ENCODE data around the gene BCL2L15. TPM values are rescaled to one million over a fixed set of nuclear protein-coding genes. Genes with fewer than 3 reads are reported as not detected.

Gene BCL2L15
- total RNA-seq, 1 donor from 2014 or later, result 0.27 TPM

DNA sequence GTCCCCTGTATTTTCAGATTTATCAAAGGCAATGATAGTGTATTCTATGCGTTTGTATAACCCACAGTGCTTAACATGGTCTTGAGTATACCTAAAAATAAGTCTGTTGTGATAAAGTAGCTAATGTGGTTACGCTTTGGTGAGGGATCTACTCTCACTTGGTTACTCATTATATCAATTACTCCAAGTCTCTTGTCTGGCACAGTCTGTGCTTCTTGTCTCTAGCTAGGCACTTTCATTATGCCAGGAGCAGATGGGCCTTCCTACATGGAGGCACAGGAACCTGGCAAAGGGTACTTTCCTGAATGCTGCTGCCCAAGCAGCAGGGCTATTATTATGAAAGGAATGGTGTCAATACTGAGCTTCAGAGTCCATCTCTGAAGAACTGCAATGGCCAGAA, 11.7 kb downstream of the BCL2L15 start:
- Mint-ChIP-seq H3K27ac (no peak overlapping the region), H3K4me1 (peaks cover 5% of the 10 kb centered on the region), H3K27me3 (ENCODE audit: low read depth) (no peaks in the 10 kb centered on the region), H3K4me3 (no peak overlapping the region), H3K9me3 (no peaks in the 10 kb centered on the region), H3K36me3 (no peaks in the 10 kb centered on the region)
- DNase-seq (ENCODE audit: low spot score in 2 of 2, unreplicated experiment in 2 of 2), result no peak
- no peak for TF ChIP-seq CTCF (IDR thresholded peaks at IDR 0.05; ENCODE audit: unreplicated experiment)

GRCh38 chr1:113874012-113874879, 13.1 kb downstream of the BCL2L15 start:
- H3K4me1 Mint-ChIP-seq, result peaks cover 5% of the 10 kb centered on the region
- no peak for DNase-seq (ENCODE audit: low spot score in 2 of 2, unreplicated experiment in 2 of 2)
- H3K4me3 Mint-ChIP-seq, result no peak overlapping the region
- no peaks in the 10 kb centered on the region for H3K36me3 Mint-ChIP-seq
- no peaks in the 10 kb centered on the region for H3K9me3 Mint-ChIP-seq
- no peak overlapping the region for H3K27ac Mint-ChIP-seq
- no peak for TF ChIP-seq CTCF (IDR thresholded peaks at IDR 0.05; ENCODE audit: unreplicated experiment)
- no peaks in the 10 kb centered on the region for H3K27me3 Mint-ChIP-seq (ENCODE audit: low read depth)

GRCh38 chr1:113872219-113872935, 15.0 kb downstream of the BCL2L15 start:
- no peak overlapping the region for H3K4me3 Mint-ChIP-seq
- H3K27me3 Mint-ChIP-seq (ENCODE audit: low read depth), result no peaks in the 10 kb centered on the region
- DNase-seq (ENCODE audit: low spot score in 2 of 2, unreplicated experiment in 2 of 2), result no peak
- H3K4me1 Mint-ChIP-seq, result no peaks in the 10 kb centered on the region
- no peak for TF ChIP-seq CTCF (IDR thresholded peaks at IDR 0.05; ENCODE audit: unreplicated experiment)
- H3K9me3 Mint-ChIP-seq, result no peaks in the 10 kb centered on the region
- H3K27ac Mint-ChIP-seq, result no peak overlapping the region
- H3K36me3 Mint-ChIP-seq, result no peaks in the 10 kb centered on the region

- H3K4me1 Mint-ChIP-seq, result no peaks in the 10 kb centered on the region
- H3K36me3 Mint-ChIP-seq, result no peaks in the 10 kb centered on the region
- no peak within 1 kb of the TSS for H3K27ac Mint-ChIP-seq
- DNase-seq (ENCODE audit: low spot score in 2 of 2, unreplicated experiment in 2 of 2), result no peak
- no peaks in the 10 kb centered on the region for H3K27me3 Mint-ChIP-seq (ENCODE audit: low read depth)
- H3K4me3 Mint-ChIP-seq, result no peak within 1 kb of the TSS
- TF ChIP-seq CTCF (IDR thresholded peaks at IDR 0.05; ENCODE audit: unreplicated experiment), result no peak
- no peaks in the 10 kb centered on the region for H3K9me3 Mint-ChIP-seq
Observed at GRCh38 chr1:113871597-113872113, 15.7 kb downstream of the BCL2L15 start, which contains the start of gene PTPN22. Gene PTPN22 (minus strand): TSS chr1:113871712.

- Mint-ChIP-seq H3K9me3 (no peaks in the 10 kb centered on the region), H3K4me3 (no peak overlapping the region), H3K27ac (no peak overlapping the region), H3K36me3 (no peaks in the 10 kb centered on the region), H3K27me3 (ENCODE audit: low read depth) (no peaks in the 10 kb centered on the region), H3K4me1 (no peaks in the 10 kb centered on the region)
- TF ChIP-seq CTCF (IDR thresholded peaks at IDR 0.05; ENCODE audit: unreplicated experiment), result no peak
- no peak for DNase-seq (ENCODE audit: low spot score in 2 of 2, unreplicated experiment in 2 of 2)
Observed at GRCh38 chr1:113870778-113871177, 16.6 kb downstream of the BCL2L15 start.
